IMR-90 (cell line): ENCODE results near the gene CD7. TPM values are rescaled to one million over a fixed set of nuclear protein-coding genes. Genes with fewer than 3 reads are reported as not detected.

ENCODE experiments used
- ATAC-seq: fragments of 200-7000 bp; cut with Tn5 transposase; 2 replicates; pipeline ENCODE4 v1.9.1; 2020; ENCODE audit warnings: low read depth, mild to moderate bottlenecking, moderate library complexity
- BruUV-seq: library from RNA; stranded (reverse); fragments of 400-500 nt; replicated peaks from 2 replicates; lab custom pipeline; 2021; lab: Mats Ljungman, UMichigan
- CTCF ChIA-PET: fragments of 300-600 bp; formaldehyde crosslinking; extraction: SDS; loops from one replicate; lab custom pipeline; 2021; ENCODE audit warnings: antibody characterized with exemption; lab: Yijun Ruan, JAX
- POLR2A ChIA-PET: fragments of 300-600 bp; sonication (Branson Sonifier 250); formaldehyde crosslinking; loops from one replicate; lab custom pipeline; 2022; ENCODE audit warnings: antibody characterized with exemption; ENCODE audit not compliant: unreplicated experiment; lab: Charles Lee
- DNase-seq: peaks from one replicate; pipeline ENCODE4 v3.0.0; 2013
- H2AFZ ChIP-seq: replicated peaks from 2 replicates; pipeline ENCODE3; 2013; ENCODE audit warnings: low read length, mild to moderate bottlenecking; ENCODE audit not compliant: poor library complexity
- H2AK5ac ChIP-seq: 2 replicates; pipeline ENCODE4 v1.6.1; 2013; ENCODE audit warnings: low read depth, low read length, inconsistent platforms
- H2AK9ac ChIP-seq: replicated peaks from 2 replicates; pipeline ENCODE3; 2013; ENCODE audit warnings: mild to moderate bottlenecking, low read depth, low read length, moderate library complexity; ENCODE audit not compliant: poor library complexity
- H2BK120ac ChIP-seq: 2 replicates; pipeline ENCODE4 v1.6.1; 2013; ENCODE audit warnings: low read depth, low read length, inconsistent platforms
- H2BK15ac ChIP-seq: 3 replicates; pipeline ENCODE4 v1.6.1; 2013; ENCODE audit warnings: low read depth, low read length, inconsistent platforms
- H2BK20ac ChIP-seq: 2 replicates; pipeline ENCODE4 v1.6.1; 2013; ENCODE audit warnings: low read depth, mild to moderate bottlenecking, inconsistent platforms, low read length, moderate library complexity
- H2BK5ac ChIP-seq: 2 replicates; pipeline ENCODE4 v1.6.1; 2013; ENCODE audit warnings: mild to moderate bottlenecking, low read depth, low read length, inconsistent platforms; ENCODE audit not compliant: poor library complexity, severe bottlenecking
- H3K14ac ChIP-seq: replicated peaks from 2 replicates; pipeline ENCODE4 v1.6.1; 2013; ENCODE audit warnings: low read depth, low read length, inconsistent platforms
- H3K18ac ChIP-seq: 2 replicates; pipeline ENCODE4 v1.6.1; 2013; ENCODE audit warnings: low read depth, low read length, control low read depth
- H3K23ac ChIP-seq: 2 replicates; pipeline ENCODE4 v1.6.1; 2013; ENCODE audit warnings: low read depth, low read length, inconsistent platforms
- H3K27ac ChIP-seq: 2 replicates; pipeline ENCODE4 v1.5.1; 2013; ENCODE audit warnings: mild to moderate bottlenecking, control low read depth, low read length; ENCODE audit not compliant: insufficient read depth
- H3K27me3 ChIP-seq: 2 replicates; pipeline ENCODE4 v1.6.1; 2013; ENCODE audit warnings: low read length; ENCODE audit not compliant: control insufficient read depth, insufficient read depth
- H3K36me3 ChIP-seq: 2 replicates; pipeline ENCODE4 v1.6.1; 2013; ENCODE audit warnings: low read length, mixed read lengths; ENCODE audit not compliant: control insufficient read depth, insufficient read depth
- H3K4ac ChIP-seq: 2 replicates; pipeline ENCODE4 v1.6.1; 2013; ENCODE audit warnings: low read depth, low read length, inconsistent platforms
- H3K4me1 ChIP-seq: 2 replicates; pipeline ENCODE4 v1.6.1; 2013; ENCODE audit warnings: low read length, mixed read lengths; ENCODE audit not compliant: control insufficient read depth, insufficient read depth
- H3K4me2 ChIP-seq: 2 replicates; pipeline ENCODE4 v1.6.1; 2013; ENCODE audit warnings: low read depth, mild to moderate bottlenecking, control low read depth, low read length, moderate library complexity
- H3K4me3 ChIP-seq: 2 replicates; pipeline ENCODE4 v1.5.1; 2013; ENCODE audit warnings: low read depth, mild to moderate bottlenecking, control low read depth, low read length, moderate library complexity; ENCODE audit not compliant: insufficient read depth
- H3K56ac ChIP-seq: 2 replicates; pipeline ENCODE4 v1.6.1; 2013; ENCODE audit warnings: low read length, inconsistent platforms; ENCODE audit not compliant: insufficient read depth; ENCODE audit errors: extremely low read depth
- H3K79me1 ChIP-seq, 2 experiments: 2 replicates each; pipeline ENCODE4 v1.6.1; 2013; ENCODE audit warnings: low read length in 2 of 2, inconsistent platforms in 1 of 2, low read depth in 1 of 2
- H3K9ac ChIP-seq: 2 replicates; pipeline ENCODE4 v1.6.1; 2013; ENCODE audit warnings: low read depth, low read length, control low read depth
- H3K9me1 ChIP-seq: 2 replicates; pipeline ENCODE4 v1.6.1; 2013; ENCODE audit warnings: low read length, inconsistent platforms; ENCODE audit not compliant: insufficient read depth
- H3K9me3 ChIP-seq: 2 replicates; pipeline ENCODE4 v1.6.1; 2013; ENCODE audit warnings: low read length; ENCODE audit not compliant: control insufficient read depth, insufficient read depth
- H4K20me1 ChIP-seq: 2 replicates; pipeline ENCODE4 v1.6.1; 2013; ENCODE audit warnings: low read length, inconsistent platforms; ENCODE audit not compliant: insufficient read depth
- H4K5ac ChIP-seq: 2 replicates; pipeline ENCODE4 v1.6.1; 2013; ENCODE audit warnings: mild to moderate bottlenecking, low read depth, low read length, control low read depth
- H4K8ac ChIP-seq, 2 experiments: 2 replicates each; pipeline ENCODE4 v1.6.1; 2013; ENCODE audit warnings: low read depth in 2 of 2, low read length in 2 of 2, control low read depth in 1 of 2, inconsistent platforms in 1 of 2
- H4K91ac ChIP-seq: 2 replicates; pipeline ENCODE4 v1.6.1; 2013; ENCODE audit warnings: low read depth, low read length, inconsistent platforms; ENCODE audit not compliant: insufficient read depth
- BHLHE40 ChIP-seq: fragments of 150-350 bp; IDR thresholded peaks from 2 replicates; pipeline ENCODE4 v1.6.1; 2016; ENCODE audit warnings: mild to moderate bottlenecking, low read depth, low read length
- CHD1 ChIP-seq: IDR thresholded peaks from 2 replicates; pipeline ENCODE4 v1.6.1; 2012; ENCODE audit warnings: low read depth, low read length, improper control_type of control experiment
- CTCF ChIP-seq: conservative IDR thresholded peaks from 2 replicates; pipeline ENCODE4 v1.5.1; 2012; ENCODE audit warnings: mild to moderate bottlenecking, low read depth, low read length, improper control_type of control experiment
- ELK1 ChIP-seq: fragments of 150-350 bp; IDR thresholded peaks from 2 replicates; pipeline ENCODE4 v1.6.1; 2016; ENCODE audit warnings: low read depth, mild to moderate bottlenecking, low read length, moderate library complexity, borderline replicate concordance
- MAZ ChIP-seq: IDR thresholded peaks from 2 replicates; pipeline ENCODE4 v1.6.1; 2012; ENCODE audit warnings: low read depth, mild to moderate bottlenecking, low read length, improper control_type of control experiment, moderate library complexity, borderline replicate concordance
- MXI1 ChIP-seq: IDR thresholded peaks from 2 replicates; pipeline ENCODE4 v1.6.1; 2012; ENCODE audit warnings: low read depth, mild to moderate bottlenecking, low read length, moderate library complexity, borderline replicate concordance
- NFE2L2 ChIP-seq: fragments of 150-350 bp; IDR thresholded peaks from 2 replicates; pipeline ENCODE4 v1.6.1; 2016; ENCODE audit warnings: low read depth, mild to moderate bottlenecking, low read length
- POLR2A ChIP-seq: IDR thresholded peaks from 2 replicates; pipeline ENCODE4 v1.6.1; 2012; ENCODE audit warnings: mild to moderate bottlenecking, low read depth, low read length
- RCOR1 ChIP-seq: IDR thresholded peaks from 2 replicates; pipeline ENCODE4 v1.6.1; 2012; ENCODE audit warnings: mild to moderate bottlenecking, low read length, improper control_type of control experiment; ENCODE audit not compliant: insufficient replicate concordance
- RFX5 ChIP-seq: IDR thresholded peaks from 2 replicates; pipeline ENCODE4 v1.8.0; 2012; ENCODE audit warnings: low read depth, mild to moderate bottlenecking, low read length, moderate library complexity
- SMC3 ChIP-seq: fragments of 150-350 bp; IDR thresholded peaks from 2 replicates; pipeline ENCODE4 v1.6.1; 2016; ENCODE audit warnings: low read depth, mild to moderate bottlenecking, antibody characterized with exemption, low read length, moderate library complexity
- USF2 ChIP-seq: fragments of 150-350 bp; IDR thresholded peaks from 2 replicates; pipeline ENCODE4 v1.6.1; 2017; ENCODE audit warnings: mild to moderate bottlenecking, antibody characterized with exemption, low read length, low read depth
- WGBS, 2 experiments: methylation state at CpG; one replicate each; pipeline versions ENCODE4 v1.1.5 to v1.1.7; 2013; ENCODE audit warnings: missing lambda C conversion rate in 2 of 2; ENCODE audit not compliant: insufficient read length in 1 of 2; ENCODE audit errors: extremely low coverage in 2 of 2; 5-methylcytosine and 5-hydroxymethylcytosine counted together
- dilution Hi-C: fragments of 300-500 bp; cut with HindIII; formaldehyde crosslinking; loops from one replicate; pipeline ENCODE4 v1.14.3; 2018; ENCODE audit warnings: low sequenced_read_pairs; ENCODE audit not compliant: unreplicated experiment
- in situ Hi-C: fragments of 300-500 bp; cut with MboI; formaldehyde crosslinking; loops from 3 replicates; pipeline ENCODE4 v1.14.3; 2019; ENCODE audit warnings: low sequenced_read_pairs, inconsistent platforms, mixed read lengths
- intact Hi-C: fragments of 100-400 bp; cut with micrococcal nuclease; formaldehyde crosslinking; loops from 2 replicates; pipeline ENCODE4 v1.10.0; 2022
- polyA plus RNA-seq, 3 experiments: library from polyadenylated mRNA; depleted of rRNA; stranded (reverse); fragments of >200 nt; gene quantifications; 2 replicates each; pipeline ENCODE4 v1.2.3, GENCODE V29; 2012; ENCODE audit warnings: low replicate concordance in 1 of 3
- total RNA-seq: library from RNA; depleted of rRNA; stranded (reverse); fragments of >200 nt; gene quantifications from 2 replicates; pipeline ENCODE4 v1.2.3, GENCODE V29; 2012

CD7 gene
- total and polyA plus RNA-seq, 2 of the 4 experiments (the other 2 are of a cell fraction), result not detected

- no peak overlapping the region for H2BK15ac ChIP-seq
- peaks cover 24% of the 10 kb centered on the region for H4K20me1 ChIP-seq
- DNase-seq (no peak), ATAC-seq (no peak)
- H2AK9ac ChIP-seq, result peak overlapping the region; percentile 58
- dilution Hi-C loops, result no loop called here
- H3K36me3 ChIP-seq, result peaks cover 14% of the 10 kb centered on the region
- no peak overlapping the region for H2BK120ac ChIP-seq
- H2BK20ac ChIP-seq, result no peak overlapping the region
- 96% methylated on average over 9 of the region's 14 CpGs; no CpG with 5 or more reads in 1 of the 2 experiments for WGBS, 2 experiments
- in situ Hi-C loops, result no loop called here
- no peak overlapping the region for H4K8ac ChIP-seq
- H4K91ac ChIP-seq, result no peak overlapping the region
- no peak overlapping the region for H3K4ac ChIP-seq
- H3K4me1 ChIP-seq, result peaks cover 13% of the 10 kb centered on the region
- intact Hi-C loops, result no loop called here
- no peak overlapping the region for H3K9ac ChIP-seq
- no peaks in the 10 kb centered on the region for H3K9me3 ChIP-seq
- H3K27ac ChIP-seq, result no peak overlapping the region
- no peak overlapping the region for H4K5ac ChIP-seq
- H3K27me3 ChIP-seq, result no peaks in the 10 kb centered on the region
- no peak for TF ChIP-seq SMC3
- no peak for TF ChIP-seq CTCF
- TF ChIP-seq MXI1, result no peak
- no peak for TF ChIP-seq RFX5
- TF ChIP-seq BHLHE40, result no peak
- no peak for TF ChIP-seq RCOR1
- no peak for TF ChIP-seq CHD1
- no peak for TF ChIP-seq ELK1
- no peak for TF ChIP-seq NFE2L2
- no peak for TF ChIP-seq USF2
- no peak for TF ChIP-seq POLR2A
- no peak for TF ChIP-seq MAZ
- H3K79me1 ChIP-seq, result peaks cover 2 to 25% of the 10 kb centered on the region in 2 experiments; a peak in 2 of 4 replicates
- H3K18ac ChIP-seq, result no peak overlapping the region
- H2AK5ac ChIP-seq, result 0 out of 2 replicates have a peak overlapping the region, but pooled peaks have one; percentile 31
- H2AFZ ChIP-seq, result no peak overlapping the region
- no peak overlapping the region for H3K4me2 ChIP-seq
- no peak overlapping the region for H3K56ac ChIP-seq
- no peak overlapping the region for H2BK5ac ChIP-seq
- no peak overlapping the region for H3K23ac ChIP-seq
- H3K4me3 ChIP-seq, result no peak overlapping the region
- POLR2A ChIA-PET, result no interaction called here
- H3K9me1 ChIP-seq, result peaks cover 10% of the 10 kb centered on the region
- no TSS peak for BruUV-seq
- no peak overlapping the region for H3K14ac ChIP-seq
- CTCF ChIA-PET, result no interaction called here
Measured at GRCh38 chr17:82275326-82275725, 42.1 kb downstream of the CD7 start.
